ENCODE data around the gene PTPRN2. TPM values are rescaled to one million over a fixed set of nuclear protein-coding genes. Genes with fewer than 3 reads are reported as not detected.

Gene PTPRN2
- total and polyA plus RNA-seq, 9 of the 15 experiments (the other 6 are each of a cell fraction or from before 2014, with no cell fraction given), result not detected

DNA sequence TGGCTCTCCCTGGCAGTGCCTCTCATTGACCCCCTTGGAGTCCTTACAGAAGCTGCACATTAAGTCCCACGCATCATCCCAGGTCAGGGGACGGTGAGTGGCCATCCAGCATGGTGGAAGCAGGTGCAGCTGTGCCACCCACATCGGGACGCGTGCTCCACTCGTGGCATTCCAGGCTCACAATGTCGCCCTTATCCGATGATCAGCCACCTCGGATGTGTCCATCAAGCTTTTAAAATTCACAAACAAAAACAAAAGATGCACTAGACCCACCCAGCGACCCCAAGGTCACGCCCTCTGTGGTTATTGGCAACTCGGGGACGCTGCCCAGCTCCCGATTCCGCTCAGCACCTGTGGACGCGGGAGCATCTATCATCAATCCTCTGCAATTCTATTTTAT lies 530.9 kb downstream of the PTPRN2 start:
- Histone ChIP-seq H3K27me3 (ENCODE audit: control insufficient read depth in 2 of 2, insufficient read depth in 2 of 2, low read length in 2 of 2) (peaks cover 8 to 25% of the 10 kb centered on the region in 2 experiments; a peak in 2 of 5 replicates), H3K27ac (ENCODE audit: extremely low read depth, low read depth, low read length) (no peak overlapping the region), H3K9me1 (ENCODE audit: control insufficient read depth, insufficient read depth, low read length) (no peaks in the 10 kb centered on the region), H3K4me2 (ENCODE audit: insufficient read depth, low read length) (no peak overlapping the region), H3K4me3 (no peak overlapping the region), H3K4me1 (replicated peaks in 1 of 2; ENCODE audit: control insufficient read depth in 2 of 2, insufficient read depth in 2 of 2, low read length in 2 of 2) (no peaks in the 10 kb centered on the region), H4K20me1 (replicated peaks; ENCODE audit: control insufficient read depth, insufficient read depth, low read length) (no peaks in the 10 kb centered on the region), H3K9ac (ENCODE audit: insufficient read depth in 1 of 2, low read depth in 2 of 2, low read length in 2 of 2) (no peak overlapping the region), H3K9me3 (replicated peaks; ENCODE audit: control insufficient read depth, insufficient read depth, low read depth, low read length) (no peaks in the 10 kb centered on the region), H2AFZ (ENCODE audit: low read depth, low read length) (no peak overlapping the region), H3K36me3 (ENCODE audit: control insufficient read depth, insufficient read depth, low read length) (no peaks in the 10 kb centered on the region), H3K79me2 (ENCODE audit: control insufficient read depth, insufficient read depth, low read length) (no peaks in the 10 kb centered on the region)
- DNase-seq (ENCODE audit: extremely low read depth in 1 of 4, low spot score in 3 of 4), result no peak
- BruUV-seq (replicated peaks), result no TSS peak
- in situ Hi-C loops (cut with MboI), result no loop called here
- ATAC-seq, result no peak
- CTCF ChIA-PET (ENCODE audit: low intra/inter-chr PET ratio), result interaction anchor here (1.3 kb wide), 1 partner anchor 351 kb away, joined by 4 read pairs; no protein-coding TSS in a partner anchor
- under 1% methylated on average over 17 of the region's 17 CpGs for WGBS (ENCODE audit: insufficient coverage, low coverage, missing lambda C conversion rate)
- POLR2A ChIA-PET, result no interaction called here
- intact Hi-C loops (cut with micrococcal nuclease), result no loop called here
- FAIRE-seq, result no peak
- TF ChIP-seq ZNF518B (CRISPR knock-in tag; IDR thresholded peaks at IDR 0.05) (no peak), E2F5 (CRISPR knock-in tag; IDR thresholded peaks at IDR 0.05) (no peak), TAL1 (IDR thresholded peaks at IDR 0.05) (no peak), RFX5 (IDR thresholded peaks at IDR 0.05; ENCODE audit: low read depth, low read length) (no peak), LCOR (CRISPR knock-in tag; IDR thresholded peaks at IDR 0.05) (no peak), CLOCK (CRISPR knock-in tag; IDR thresholded peaks at IDR 0.05; ENCODE audit: borderline replicate concordance) (no peak), TCF3 (CRISPR knock-in tag; IDR thresholded peaks at IDR 0.05) (no peak), NFIC (IDR thresholded peaks at IDR 0.05) (no peak), PHF20 (IDR thresholded peaks at IDR 0.05; ENCODE audit: partially characterized antibody) (no peak)
- TF ChIP-seq, protein P1, sequence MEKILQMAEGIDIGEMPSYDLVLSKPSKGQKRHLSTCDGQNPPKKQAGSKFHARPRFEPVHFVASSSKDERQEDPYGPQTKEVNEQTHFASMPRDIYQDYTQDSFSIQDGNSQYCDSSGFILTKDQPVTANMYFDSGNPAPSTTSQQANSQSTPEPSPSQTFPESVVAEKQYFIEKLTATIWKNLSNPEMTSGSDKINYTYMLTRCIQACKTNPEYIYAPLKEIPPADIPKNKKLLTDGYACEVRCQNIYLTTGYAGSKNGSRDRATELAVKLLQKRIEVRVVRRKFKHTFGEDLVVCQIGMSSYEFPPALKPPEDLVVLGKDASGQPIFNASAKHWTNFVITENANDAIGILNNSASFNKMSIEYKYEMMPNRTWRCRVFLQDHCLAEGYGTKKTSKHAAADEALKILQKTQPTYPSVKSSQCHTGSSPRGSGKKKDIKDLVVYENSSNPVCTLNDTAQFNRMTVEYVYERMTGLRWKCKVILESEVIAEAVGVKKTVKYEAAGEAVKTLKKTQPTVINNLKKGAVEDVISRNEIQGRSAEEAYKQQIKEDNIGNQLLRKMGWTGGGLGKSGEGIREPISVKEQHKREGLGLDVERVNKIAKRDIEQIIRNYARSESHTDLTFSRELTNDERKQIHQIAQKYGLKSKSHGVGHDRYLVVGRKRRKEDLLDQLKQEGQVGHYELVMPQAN (IDR thresholded peaks at IDR 0.05; ENCODE audit: borderline replicate concordance), result no peak
- TF ChIP-seq, protein P2, sequence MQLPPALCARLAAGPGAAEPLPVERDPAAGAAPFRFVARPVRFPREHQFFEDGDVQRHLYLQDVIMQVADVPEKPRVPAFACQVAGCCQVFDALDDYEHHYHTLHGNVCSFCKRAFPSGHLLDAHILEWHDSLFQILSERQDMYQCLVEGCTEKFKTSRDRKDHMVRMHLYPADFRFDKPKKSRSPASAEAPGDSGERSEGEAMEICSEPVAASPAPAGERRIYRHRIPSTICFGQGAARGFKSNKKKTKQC (CRISPR knock-in tag; IDR thresholded peaks at IDR 0.05), result no peak
- TF ChIP-seq, protein P3, sequence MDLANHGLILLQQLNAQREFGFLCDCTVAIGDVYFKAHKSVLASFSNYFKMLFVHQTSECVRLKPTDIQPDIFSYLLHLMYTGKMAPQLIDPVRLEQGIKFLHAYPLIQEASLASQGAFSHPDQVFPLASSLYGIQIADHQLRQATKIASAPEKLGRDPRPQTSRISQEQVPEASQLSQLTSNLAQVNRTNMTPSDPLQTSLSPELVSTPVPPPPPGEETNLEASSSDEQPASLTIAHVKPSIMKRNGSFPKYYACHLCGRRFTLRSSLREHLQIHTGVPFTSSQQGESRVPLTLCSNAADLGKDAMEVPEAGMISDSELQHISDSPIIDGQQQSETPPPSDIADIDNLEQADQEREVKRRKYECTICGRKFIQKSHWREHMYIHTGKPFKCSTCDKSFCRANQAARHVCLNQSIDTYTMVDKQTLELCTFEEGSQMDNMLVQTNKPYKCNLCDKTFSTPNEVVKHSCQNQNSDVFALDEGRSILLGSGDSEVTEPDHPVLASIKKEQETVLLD (IDR thresholded peaks at IDR 0.05), result no peak
